Keratinocyte (primary cell): ENCODE data around the gene ANO2. TPM values are rescaled to one million over a fixed set of nuclear protein-coding genes. Genes with fewer than 3 reads are reported as not detected.

Experiments
- DNase-seq: peaks from one replicate; pipeline ENCODE4 v3.0.0-alpha.2; 2011; ENCODE audit warnings: low read depth, missing footprints, low spot score
- FAIRE-seq: peaks from 2 replicates; lab custom pipeline; 2011; peaks lifted over from hg19 to GRCh38; lab: Jason Lieb, UNC
- H2AFZ ChIP-seq: 2 replicates; pipeline ENCODE4 v1.6.0; 2012; ENCODE audit warnings: low read length, control low read depth, inconsistent platforms; ENCODE audit not compliant: control insufficient read depth
- H3K27ac ChIP-seq: 2 replicates; pipeline ENCODE4 v1.5.1; 2011; ENCODE audit warnings: low read length; ENCODE audit not compliant: control insufficient read depth, insufficient read depth
- H3K27me3 ChIP-seq: 3 replicates; pipeline ENCODE4 v1.6.0; 2011; ENCODE audit warnings: low read length; ENCODE audit not compliant: control insufficient read depth, insufficient read depth; ENCODE audit errors: extremely low read depth
- H3K36me3 ChIP-seq, 2 experiments: 2 replicates in 1 of 2; 3 replicates in 1 of 2; pipeline ENCODE4 v1.5.1; 2011; ENCODE audit warnings: low read length in 2 of 2, mild to moderate bottlenecking in 1 of 2; ENCODE audit not compliant: control insufficient read depth in 2 of 2, insufficient read depth in 2 of 2; ENCODE audit errors: extremely low read depth in 1 of 2
- H3K4me1 ChIP-seq: 3 replicates; pipeline ENCODE4 v1.5.1; 2011; ENCODE audit warnings: low read length; ENCODE audit not compliant: control insufficient read depth, insufficient read depth; ENCODE audit errors: extremely low read depth
- H3K4me2 ChIP-seq: 3 replicates; pipeline ENCODE4 v1.6.0; 2011; ENCODE audit warnings: low read depth, low read length; ENCODE audit not compliant: control insufficient read depth, insufficient read depth; ENCODE audit errors: extremely low read depth
- H3K4me3 ChIP-seq, 3 experiments: fragments of 200-600 bp in 1 of 3; sonication (generic) in 1 of 3; 2 replicates in 2 of 3; 3 replicates in 1 of 3; pipeline ENCODE4 v1.5.1; 2011 to 2016; ENCODE audit warnings: low read length in 3 of 3, mild to moderate bottlenecking in 3 of 3, control low read depth in 2 of 3, inconsistent platforms in 1 of 3, low read depth in 1 of 3, mixed read lengths in 1 of 3, mixed run types in 1 of 3, moderate library complexity in 1 of 3; ENCODE audit not compliant: control insufficient read depth in 2 of 3, insufficient read depth in 2 of 3; ENCODE audit errors: extremely low read depth in 1 of 3
- H3K79me2 ChIP-seq: 2 replicates; pipeline ENCODE4 v1.6.0; 2012; ENCODE audit warnings: low read length; ENCODE audit not compliant: control insufficient read depth, insufficient read depth
- H3K9ac ChIP-seq: 3 replicates; pipeline ENCODE4 v1.6.0; 2011; ENCODE audit warnings: low read length; ENCODE audit not compliant: control insufficient read depth, insufficient read depth; ENCODE audit errors: extremely low read depth
- H3K9me1 ChIP-seq: 3 replicates; pipeline ENCODE4 v1.6.0; 2011; ENCODE audit warnings: low read length; ENCODE audit not compliant: control insufficient read depth, insufficient read depth; ENCODE audit errors: extremely low read depth
- H3K9me3 ChIP-seq: 2 replicates; pipeline ENCODE4 v1.5.1; 2012; ENCODE audit warnings: low read depth, low read length; ENCODE audit not compliant: control insufficient read depth
- H4K20me1 ChIP-seq: 3 replicates; pipeline ENCODE4 v1.6.0; 2011; ENCODE audit warnings: low read length; ENCODE audit not compliant: control insufficient read depth, insufficient read depth; ENCODE audit errors: extremely low read depth
- CTCF ChIP-seq, 3 experiments: IDR thresholded peaks in 1 of 3; conservative IDR thresholded peaks in 1 of 3; optimal IDR thresholded peaks in 1 of 3; 2 replicates in 2 of 3; 3 replicates in 1 of 3; pipeline versions ENCODE3 to v1.5.1; 2011; ENCODE audit warnings: low read length in 3 of 3, mild to moderate bottlenecking in 3 of 3, moderate library complexity in 2 of 3, control low read depth in 1 of 3, inconsistent platforms in 1 of 3; ENCODE audit not compliant: insufficient read depth in 2 of 3; ENCODE audit errors: extremely low read depth in 1 of 3
- EZH2 ChIP-seq: IDR thresholded peaks from one replicate; pipeline ENCODE4 v1.6.1; 2012; ENCODE audit warnings: inconsistent platforms, mild to moderate bottlenecking, low read length, moderate library complexity
- dilution Hi-C: fragments of 300-500 bp; cut with MboI; formaldehyde crosslinking; loops from one replicate; pipeline ENCODE4 v1.7.0; 2020; ENCODE audit warnings: low sequenced_read_pairs; ENCODE audit not compliant: extremely low pct_ligation_motif_present
- polyA plus RNA-seq, 5 experiments: library from polyadenylated mRNA; depleted of rRNA in 3 of 5; stranded (reverse) in 3 of 5; stranded (forward) in 1 of 5; unstranded in 1 of 5; fragments of >200 nt; gene quantifications; 1 replicate in 1 of 5; 2 replicates in 3 of 5; 3 replicates in 1 of 5; pipeline versions ENCODE4 v1.2.1 to v1.2.3, GENCODE V29; 2011 to 2012; ENCODE audit warnings: missing spikeins in 2 of 5, low read depth in 1 of 5, low replicate concordance in 1 of 5

The ANO2 gene
- polyA plus RNA-seq, 1 donor (not counting 4 experiments of a cell fraction or from before 2014, with no cell fraction given): 0.14 TPM

DNA sequence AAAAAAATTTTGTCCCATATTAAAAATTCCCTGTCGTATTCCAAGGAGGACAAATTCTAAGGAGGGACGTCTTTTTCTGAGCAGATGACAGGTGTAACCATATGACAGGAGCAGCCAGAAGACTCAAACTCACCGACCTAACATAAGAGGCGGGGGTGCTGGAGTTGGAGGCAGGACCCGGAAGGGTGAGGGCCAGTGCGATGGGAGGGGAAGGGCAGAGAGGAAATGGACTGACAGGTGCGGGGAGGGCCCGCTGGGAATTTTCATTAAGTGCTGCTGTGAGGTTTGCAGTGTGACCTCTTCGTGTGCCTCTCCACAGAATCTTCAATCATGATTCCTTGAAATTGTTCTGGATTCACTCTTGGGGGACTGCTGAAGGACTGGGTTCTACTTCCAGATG is 323.7 kb downstream of the ANO2 start:
- Histone ChIP-seq H3K9me1 (no peaks in the 10 kb centered on the region), H3K27ac (no peak overlapping the region), H3K4me2 (no peak overlapping the region), H3K79me2 (no peaks in the 10 kb centered on the region), H2AFZ (no peak overlapping the region), H3K9ac (no peak overlapping the region), H3K4me3 (no peak overlapping the region), H4K20me1 (no peaks in the 10 kb centered on the region), H3K9me3 (peaks cover 2% of the 10 kb centered on the region), H3K27me3 (no peaks in the 10 kb centered on the region), H3K36me3 (no peaks in the 10 kb centered on the region), H3K4me1 (no peaks in the 10 kb centered on the region)
- TF ChIP-seq EZH2 (no peak), CTCF (optimal IDR thresholded peaks at IDR 0.05 in 1 of 3, IDR thresholded peaks at IDR 0.05 in 1 of 3, conservative IDR thresholded peaks at IDR 0.05 in 1 of 3; ENCODE audit: extremely low read depth in 1 of 3, insufficient read depth in 2 of 3, low read length in 3 of 3) (no peak)
- dilution Hi-C loops: no loop called here
- no peak for DNase-seq
- no peak for FAIRE-seq

DNA sequence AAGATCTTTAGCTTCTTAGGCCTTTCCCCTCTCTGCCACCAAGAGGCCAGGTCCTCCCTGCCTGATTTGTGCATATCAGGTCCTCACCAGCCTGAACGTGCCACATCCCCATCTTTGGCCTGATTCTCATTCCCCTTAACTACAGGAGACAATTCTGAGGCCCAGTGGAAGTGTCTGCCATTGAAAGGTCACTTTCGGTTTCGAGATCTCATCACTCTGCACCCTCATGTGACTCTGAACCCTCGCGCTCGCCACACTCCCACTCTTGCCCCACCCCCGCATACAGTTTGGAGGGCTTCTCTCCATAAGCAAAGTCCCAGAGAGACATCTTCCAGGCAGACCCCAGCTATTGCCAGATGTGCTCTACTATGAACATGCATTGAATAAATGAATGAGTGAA is 324.2 kb downstream of the ANO2 start:
- H3K4me2 ChIP-seq: no peak overlapping the region
- H3K9me1 ChIP-seq: no peaks in the 10 kb centered on the region
- peaks cover 2% of the 10 kb centered on the region for H3K9me3 ChIP-seq
- H3K79me2 ChIP-seq: no peaks in the 10 kb centered on the region
- H3K9ac ChIP-seq: no peak overlapping the region
- no peak for FAIRE-seq
- H2AFZ ChIP-seq: no peak overlapping the region
- no peak for DNase-seq
- H4K20me1 ChIP-seq: no peaks in the 10 kb centered on the region
- H3K4me1 ChIP-seq: no peaks in the 10 kb centered on the region
- no peak overlapping the region for H3K27ac ChIP-seq
- H3K36me3 ChIP-seq: no peaks in the 10 kb centered on the region
- no peaks in the 10 kb centered on the region for H3K27me3 ChIP-seq
- TF ChIP-seq CTCF (optimal IDR thresholded peaks at IDR 0.05 in 1 of 3, IDR thresholded peaks at IDR 0.05 in 1 of 3, conservative IDR thresholded peaks at IDR 0.05 in 1 of 3; ENCODE audit: extremely low read depth in 1 of 3, insufficient read depth in 2 of 3, low read length in 3 of 3) (no peak), EZH2 (no peak)
- dilution Hi-C loops: no loop called here
- no peak overlapping the region for H3K4me3 ChIP-seq
